HG02642 (cell line): ENCODE data around the gene RGS14.
"Not testable (repeated sequence)": the region's sequence is repeated elsewhere in the genome, so short reads cannot be mapped to it uniquely, and the experiment has no call there.

Experiments used
- ATAC-seq: cut with Tn5 transposase; IDR thresholded peaks from one replicate; pipeline ENCODE4 v1.9.1; 2021; ENCODE audit warnings: mild to moderate bottlenecking; ENCODE audit not compliant: unreplicated experiment, poor library complexity

The RGS14 gene

DNA sequence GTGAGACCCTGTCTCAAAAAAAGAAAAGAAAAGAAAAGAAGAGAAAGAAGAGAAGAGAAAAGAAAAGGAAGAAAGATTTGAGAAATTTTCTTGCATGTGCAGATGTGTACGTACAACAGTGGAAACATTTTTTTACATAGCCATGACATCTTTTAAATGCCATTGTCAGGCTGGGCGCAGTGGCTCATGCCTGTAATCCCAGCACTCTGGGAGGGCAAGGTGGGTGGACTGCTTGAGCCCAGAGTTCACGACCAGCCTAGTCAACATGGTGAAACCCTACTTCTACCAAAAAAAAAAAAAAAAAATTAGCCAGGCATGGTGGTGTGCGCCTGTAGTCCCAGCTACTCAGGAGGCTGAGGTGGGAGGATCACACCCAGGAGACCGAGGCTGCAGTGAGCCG is 12.8 kb upstream of the RGS14 start:
- ATAC-seq, result no peak

DNA sequence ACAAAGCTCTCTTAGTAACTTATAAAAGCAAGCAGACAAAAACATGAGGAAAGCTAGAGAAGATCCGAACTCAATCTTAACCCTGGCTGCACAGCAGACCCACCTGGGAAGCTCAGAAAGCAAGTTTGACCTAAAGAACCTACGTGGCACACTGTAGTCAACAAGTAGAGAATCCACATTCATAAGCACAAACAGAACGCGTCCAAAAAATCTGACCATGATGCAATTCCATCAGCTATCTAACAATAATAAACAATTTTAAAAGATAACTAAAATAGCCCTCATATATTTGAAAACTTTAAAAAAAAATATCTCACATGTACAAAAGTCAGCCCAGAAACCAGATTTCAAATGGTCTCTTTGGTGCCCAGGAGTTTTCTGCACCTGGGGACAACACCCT is 10.9 kb upstream of the RGS14 start:
- no peak for ATAC-seq

DNA sequence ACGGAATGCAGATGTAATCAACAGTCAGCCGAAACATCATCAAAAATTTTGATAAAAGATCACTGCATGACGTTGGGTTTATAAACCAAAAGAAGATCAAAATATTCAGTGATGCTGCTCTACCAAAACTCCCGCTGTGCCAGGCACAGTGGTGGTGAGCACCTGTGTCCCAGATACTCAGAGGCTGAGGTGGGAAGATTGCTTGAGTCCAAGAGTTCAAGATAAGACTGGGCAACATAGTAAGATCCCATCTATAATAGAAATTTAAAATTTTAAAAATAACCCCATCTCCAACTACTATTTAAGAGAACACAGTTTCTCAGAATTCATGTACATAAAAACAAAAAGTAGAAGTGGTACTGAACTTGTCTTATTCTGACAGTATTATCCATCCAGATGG is 10.0 kb upstream of the RGS14 start:
- ATAC-seq, result no peak

DNA sequence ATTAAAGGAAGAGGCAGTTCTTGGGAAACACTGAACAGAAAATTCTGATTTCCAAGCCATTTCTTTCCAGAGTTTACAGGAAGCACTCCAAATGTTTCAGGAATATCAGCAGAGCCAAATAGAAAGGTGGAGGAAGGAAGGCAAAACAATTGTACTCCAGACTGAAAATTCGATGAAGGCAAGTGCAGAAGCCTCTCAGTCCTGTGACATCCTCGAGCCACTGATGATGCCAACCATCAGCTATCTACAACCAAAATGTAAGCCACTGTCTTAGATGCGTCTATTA is 8.4 kb upstream of the RGS14 start:
- no peak for ATAC-seq

DNA sequence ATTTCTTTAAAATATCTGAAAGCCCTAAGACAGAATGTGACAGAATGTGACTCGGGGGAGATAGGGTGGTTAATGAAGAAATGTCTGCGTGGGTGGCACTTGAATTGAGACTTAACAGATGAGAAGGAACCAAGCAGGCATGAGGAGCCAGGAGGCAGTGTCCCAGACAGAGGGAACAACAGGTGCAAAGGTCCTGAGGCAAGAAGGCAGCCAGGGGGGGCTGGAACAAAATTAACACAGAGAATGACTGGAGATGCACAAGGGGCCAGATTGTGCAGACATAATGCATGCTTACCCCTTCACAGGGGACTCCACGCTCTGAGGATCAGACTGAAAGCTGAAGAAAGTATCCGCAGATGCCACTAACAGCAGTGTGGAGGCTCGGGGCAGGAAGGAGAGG is 8.0 kb upstream of the RGS14 start:
- no peak for ATAC-seq

DNA sequence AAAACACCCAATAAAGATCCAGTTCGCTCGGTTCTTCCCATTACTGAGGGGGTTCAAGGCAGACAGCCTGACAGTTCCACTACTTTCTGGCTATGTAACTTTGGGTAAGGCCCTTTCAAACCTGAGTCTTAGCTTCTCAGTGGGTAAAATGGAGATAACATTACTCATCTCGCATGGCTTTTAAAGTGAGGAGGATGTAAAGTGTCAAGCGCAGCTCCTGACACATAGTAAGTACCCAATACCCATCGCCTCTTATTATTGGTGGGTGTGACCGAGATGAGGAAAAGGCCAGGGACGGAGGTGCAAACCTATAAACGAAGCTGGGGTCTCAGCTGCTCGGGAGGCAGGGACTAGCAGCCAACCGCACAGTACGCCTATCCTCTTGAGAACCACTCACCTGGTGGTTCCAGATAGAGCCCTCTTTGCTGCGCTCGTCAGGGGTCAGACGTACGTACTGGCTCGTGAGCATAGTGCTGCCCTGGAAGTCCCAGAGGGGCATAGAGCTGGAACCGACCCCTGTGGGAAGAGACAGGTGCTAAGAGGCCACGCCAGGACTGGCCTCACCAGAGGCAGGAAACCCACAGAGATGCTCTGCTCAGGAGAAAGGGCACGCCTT is 6.8 kb upstream of the RGS14 start:
- no peak for ATAC-seq

DNA sequence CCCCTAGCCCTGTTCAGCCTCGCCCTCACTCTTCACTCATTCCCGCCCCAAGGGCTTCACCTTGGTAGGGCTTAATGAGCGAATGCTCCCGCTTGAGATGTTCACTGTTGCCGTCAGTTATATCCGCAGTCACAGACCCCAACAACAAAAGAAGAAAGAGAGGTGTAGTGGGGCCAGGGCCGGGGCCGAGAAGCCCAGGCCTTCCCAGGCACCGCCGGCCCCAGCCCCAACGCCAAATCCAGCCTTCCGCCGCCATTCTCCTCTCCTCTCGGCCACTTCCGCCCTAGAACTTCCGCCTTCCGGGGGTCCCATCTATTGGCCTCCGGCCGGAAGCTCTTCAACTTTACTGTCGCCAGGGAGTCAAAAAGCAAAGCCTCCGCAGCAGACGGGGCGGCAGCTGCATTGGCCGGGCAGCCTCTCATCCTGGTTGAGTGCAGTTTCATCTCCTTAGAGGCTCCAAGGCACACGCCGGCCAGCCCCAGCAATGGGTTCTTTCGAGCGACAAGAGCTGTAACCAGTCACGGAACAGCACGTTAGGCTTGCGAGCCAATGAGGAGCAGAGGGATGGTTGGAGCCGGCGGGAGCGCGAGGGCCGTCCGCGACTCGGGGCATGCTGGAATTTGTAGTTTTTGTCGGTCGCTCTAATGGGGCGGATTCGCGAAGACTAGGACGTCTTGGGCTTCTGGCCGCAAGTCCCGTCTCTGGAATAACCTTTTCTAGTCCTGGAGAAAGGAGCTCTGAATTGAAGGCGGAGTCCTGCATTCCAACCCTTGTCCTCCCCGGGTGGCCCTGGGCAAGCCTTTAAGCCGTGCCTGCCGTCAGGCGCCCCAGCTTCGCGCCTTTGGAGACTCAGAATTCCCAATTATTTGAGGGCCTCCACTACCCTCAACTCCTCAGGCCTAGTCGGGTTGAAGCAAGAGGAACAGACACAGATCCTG is 6.1 kb upstream of the RGS14 start, which contains the start of gene LMAN2:
Gene LMAN2 (minus strand): TSS at position 277 of the 938 bp plus-strand sequence. CDS start 21 bp downstream, at position 256.
- ATAC-seq, result peak; percentile 93

DNA sequence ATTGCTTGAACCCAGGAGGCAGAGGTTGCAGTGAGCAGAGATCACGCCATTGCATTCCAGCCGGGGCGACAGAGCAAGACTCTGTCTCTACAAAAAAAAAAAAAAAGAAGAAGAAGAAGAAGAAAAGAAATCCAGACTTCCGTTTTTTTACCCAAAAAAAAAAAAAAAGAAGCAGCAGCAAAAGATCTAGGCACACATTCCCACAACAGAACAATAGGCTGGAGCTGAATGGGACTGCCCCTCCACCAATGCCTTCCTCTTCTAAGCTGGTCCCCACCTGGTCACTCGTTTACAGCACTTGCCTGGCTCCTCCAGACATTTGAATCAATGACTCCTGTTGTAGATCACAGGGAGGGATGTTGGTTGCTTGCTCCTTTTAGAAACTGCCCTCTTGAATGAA is 4.6 kb upstream of the RGS14 start:
- ATAC-seq, result no peak

DNA sequence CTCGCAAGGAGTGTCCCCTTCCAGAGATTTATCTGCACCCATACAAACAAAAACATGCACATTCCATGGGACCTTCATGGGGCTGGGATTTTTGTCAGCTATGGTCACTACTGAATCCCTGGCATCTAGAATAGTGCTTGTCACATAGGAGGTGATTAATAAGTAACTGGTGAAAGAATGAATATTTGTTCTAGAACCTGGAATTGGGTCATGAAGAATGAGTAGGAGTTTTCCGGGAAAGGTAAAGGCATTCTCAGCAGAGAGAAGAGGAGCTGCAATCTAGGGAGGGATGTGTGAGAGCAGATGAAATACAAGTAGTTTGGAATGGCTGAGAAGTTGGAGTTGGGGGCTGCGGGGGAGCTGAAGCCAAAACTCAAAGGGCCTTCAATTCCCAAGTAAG is 3.5 kb upstream of the RGS14 start:
- ATAC-seq, result no peak

DNA sequence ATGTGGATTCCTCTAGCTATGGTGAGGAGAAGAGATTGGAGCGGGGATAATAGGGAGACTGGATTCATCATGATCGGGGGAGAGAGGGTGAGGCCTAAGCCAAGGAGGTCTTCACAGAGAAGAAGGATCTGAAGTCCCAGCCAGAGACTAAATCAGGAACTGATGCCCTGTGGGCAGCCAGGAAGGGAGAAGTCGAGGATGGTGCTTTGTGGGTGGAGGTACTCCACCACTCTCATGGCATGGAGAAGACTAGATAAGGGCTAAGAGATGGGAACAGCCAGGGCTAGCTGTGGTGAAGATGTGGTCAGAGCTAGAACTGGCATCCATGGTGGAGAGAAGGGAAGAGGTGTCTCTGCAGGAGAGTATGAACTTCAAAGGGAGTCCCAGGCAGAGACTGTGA is 3.0 kb upstream of the RGS14 start:
- ATAC-seq, result no peak

DNA sequence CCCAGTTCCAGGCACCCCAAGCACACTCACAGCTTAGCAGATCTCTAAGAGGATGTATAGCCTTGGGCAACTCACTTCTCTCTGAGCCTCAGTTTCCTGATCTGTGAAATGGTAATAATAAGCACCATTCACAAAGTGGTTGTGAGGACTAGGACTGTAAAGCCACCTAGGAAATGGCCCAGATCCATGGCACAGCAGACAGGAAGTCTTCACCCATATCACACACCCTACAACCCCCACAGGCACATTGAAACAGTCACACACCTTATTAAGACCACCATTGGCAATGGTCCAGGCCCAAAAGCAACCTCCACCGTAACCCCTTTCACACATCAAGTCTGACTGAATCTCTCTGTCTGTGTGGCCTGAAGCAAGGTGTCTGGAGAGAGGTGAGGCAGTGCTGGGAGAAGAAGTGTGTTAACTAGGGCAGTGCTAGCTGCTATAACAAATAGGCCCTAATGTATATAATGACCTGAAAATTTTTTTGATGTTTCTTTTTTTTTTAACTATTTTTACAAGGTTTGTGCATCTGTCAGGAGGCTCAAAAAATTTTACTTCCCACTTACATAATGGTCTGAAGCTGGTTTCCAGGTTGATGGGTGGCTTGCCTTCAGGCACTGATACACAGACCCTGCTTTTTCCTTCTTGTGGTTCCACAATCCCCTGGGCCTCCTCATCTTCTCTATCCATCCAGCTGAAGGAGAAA is 2.4 kb upstream of the RGS14 start:
- ATAC-seq, result no peak

DNA sequence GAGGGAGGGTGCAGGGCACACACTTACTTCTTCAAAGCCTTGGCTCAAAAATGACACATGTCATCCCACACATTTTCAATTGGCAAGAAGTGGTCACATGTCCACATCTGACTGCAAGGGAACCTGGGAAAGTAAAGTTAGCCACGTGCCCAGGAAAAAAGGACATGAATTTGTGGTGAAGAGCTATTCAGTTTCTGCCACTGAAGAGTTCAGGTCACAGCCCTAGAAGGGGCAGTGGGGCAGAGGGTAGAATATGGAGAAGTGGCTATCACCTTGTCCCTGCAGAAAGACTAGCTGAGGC is 1.9 kb upstream of the RGS14 start:
- no peak for ATAC-seq

DNA sequence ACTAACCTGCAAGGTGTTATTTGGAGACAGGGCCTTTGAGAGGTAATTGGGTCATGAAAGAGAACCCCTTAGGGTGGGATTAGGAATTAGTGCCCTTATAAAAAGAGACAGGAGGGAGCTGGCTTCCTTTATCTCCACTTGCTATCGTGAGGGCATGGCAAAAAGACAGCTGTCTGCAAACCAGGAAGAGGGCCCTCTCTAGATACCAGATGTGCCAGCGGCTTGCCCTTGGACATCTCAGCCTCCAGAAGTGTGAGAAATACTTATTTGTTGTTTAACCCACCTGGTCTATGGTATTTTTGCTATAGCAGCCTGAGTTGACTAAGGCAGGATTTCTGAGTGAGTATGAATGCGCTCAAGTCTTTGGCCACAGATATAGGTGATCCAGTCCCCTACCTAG is 978 bp upstream of the RGS14 start:
- ATAC-seq, result no peak

DNA sequence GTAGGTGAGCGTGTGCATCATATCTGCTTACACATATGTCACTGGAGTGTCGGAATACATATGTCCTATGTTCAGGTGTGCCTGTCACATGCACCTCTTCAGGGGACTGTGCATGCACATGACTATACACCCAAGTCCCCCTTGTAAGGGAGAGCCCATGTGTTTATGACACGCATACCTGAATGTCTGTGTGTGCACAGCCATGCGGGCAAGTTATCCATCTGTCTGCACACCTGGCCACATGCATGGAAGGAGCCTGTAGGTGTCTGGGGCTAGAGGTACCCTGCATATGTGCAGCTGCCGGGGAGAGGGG is 622 bp upstream of the RGS14 start:
- ATAC-seq, result no peak

DNA sequence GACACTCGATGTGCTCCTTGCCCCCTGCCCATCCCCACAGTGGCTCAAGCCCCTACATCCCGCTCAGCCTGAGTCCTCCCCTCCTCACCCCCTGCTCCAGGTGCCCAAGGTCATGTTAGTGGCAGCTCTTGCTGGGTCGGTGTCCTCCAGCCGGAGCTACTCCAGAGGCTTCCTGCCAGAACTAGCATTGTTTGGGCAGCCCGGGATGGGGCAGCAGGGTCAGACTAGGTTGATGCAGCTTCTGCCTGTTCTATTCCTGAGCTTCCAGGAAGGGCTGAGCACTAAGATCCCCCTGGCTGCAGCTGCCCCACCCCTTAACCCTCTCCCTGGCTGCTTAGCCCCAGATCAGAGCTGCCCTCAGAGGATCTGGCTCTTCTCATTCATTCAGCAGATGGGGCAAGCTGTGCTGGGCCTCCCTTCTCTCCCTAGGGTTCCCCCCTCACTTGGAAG is 671 bp downstream of the RGS14 start:
- ATAC-seq, result peak; percentile 4

DNA sequence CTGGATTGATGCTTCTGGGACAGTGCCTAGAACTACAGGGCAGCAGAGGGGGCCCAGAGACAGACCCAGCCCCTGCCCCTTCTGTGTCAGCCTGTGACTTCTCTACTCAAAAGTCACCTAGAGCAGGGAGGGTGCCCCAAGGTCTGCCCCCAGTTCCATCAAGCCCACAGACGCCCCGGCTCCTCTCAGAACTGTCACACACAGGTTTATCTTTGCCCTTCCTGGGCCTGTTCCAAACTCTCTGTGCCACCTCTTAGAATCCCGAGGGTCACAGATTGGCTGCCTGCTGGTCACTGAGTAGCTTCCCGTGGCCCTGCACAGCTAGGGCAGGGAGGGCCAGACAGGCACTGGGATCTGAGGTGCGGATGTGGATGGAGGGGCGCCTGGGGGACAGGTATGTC is 1.7 kb downstream of the RGS14 start:
- no peak for ATAC-seq

DNA sequence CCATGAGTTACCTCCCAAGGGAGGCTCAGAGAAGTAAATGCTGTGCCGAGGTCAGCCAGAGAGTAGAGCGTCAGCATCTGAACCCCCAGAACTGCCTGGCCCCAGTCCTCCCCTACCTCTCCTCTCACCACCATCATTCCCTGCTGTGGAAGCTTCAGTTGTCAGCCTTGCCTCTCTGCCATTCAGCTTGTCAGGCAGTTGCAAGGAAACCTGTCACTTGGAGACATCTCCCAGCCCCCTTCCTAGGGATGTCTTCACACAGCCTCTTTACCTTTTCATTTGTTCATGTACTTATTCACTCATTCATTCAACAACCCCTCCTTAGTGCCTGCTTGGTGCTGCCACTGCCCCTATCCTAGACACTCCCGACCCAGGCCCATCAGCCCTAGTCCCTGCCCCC is 2.1 kb downstream of the RGS14 start:
- no peak for ATAC-seq

DNA sequence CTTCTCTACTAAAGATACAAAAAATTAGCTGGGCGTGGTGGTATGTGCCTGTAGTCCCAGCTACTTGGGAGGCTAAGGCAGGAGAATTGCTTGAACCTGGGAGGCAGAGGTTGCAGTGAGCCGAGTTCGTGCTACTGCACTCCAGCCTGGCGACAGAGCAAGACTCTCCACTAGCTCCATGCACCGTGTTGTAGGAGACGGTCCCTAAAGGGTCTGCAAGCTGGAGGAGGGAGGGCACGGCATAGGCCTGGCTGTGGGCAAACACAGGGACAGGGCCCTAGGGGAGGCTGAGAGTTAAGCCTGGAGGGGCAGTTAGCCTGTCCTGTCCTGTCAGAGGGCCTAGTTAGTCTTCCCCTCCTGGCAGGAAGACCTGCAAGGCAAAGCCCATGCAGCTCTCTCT is 3.0 kb downstream of the RGS14 start:
- ATAC-seq, result not testable (repeated sequence)

DNA sequence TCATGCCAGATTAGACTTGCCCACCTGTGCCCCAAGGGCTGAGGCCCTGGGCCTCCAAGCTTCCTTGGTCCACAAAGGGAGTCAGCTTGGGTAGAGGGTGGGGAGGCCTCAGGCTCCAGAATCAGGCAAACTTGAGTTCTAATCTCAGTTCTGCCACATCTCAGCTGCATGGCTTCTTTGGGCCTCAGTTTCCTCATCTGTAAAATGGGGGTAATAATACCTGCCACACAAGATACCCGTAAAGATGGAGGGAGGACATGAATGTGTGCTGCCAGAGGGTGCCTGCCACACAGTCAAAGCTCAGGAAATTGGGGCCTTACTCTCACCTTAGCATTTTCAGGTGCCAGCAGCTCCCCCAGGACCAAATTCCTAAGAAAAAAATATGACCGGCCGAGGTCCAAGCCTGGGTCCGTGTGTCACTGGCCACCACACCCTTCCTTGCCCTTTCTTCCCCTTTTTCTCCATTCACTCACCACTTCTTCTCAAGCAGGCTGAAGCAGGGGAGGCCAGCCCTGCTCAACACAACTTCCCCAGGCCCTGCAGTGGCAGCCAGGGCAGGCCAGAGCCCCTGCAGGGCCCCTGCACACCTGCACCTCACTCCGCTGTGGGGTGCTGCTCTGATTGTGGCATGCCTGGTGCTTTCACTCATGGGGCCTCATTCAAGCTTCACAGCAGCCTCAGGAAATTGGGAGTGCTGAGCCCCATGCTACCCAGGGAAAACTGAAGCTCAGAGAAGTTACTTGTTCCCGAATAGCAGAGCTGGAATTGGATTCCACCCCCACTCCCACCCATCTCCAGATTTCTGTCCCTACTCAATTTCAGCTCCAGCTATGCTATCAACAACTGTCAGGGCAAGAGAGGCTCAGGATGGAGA is 3.9 kb downstream of the RGS14 start:
- no peak for ATAC-seq

DNA sequence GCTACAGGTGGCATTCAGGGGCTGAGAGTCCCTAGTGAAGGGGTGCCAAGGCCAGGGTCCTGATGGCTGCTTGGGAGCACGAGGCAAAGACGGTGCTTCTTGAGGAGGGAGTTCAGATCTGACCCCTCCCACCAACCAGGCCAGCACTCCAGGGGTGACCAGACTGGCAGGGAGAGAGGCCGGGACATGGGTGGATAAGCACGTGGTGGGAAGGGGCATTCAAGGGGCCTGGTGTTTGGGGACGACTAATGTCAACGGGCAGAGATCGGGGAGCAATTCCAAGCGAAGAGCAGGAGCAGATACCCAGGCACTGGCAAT is 4.5 kb downstream of the RGS14 start:
- no peak for ATAC-seq
